Type B pancreatic cell (in vitro differentiated cells): ENCODE data around the gene ELL2. TPM values are rescaled to one million over a fixed set of nuclear protein-coding genes. Genes with fewer than 3 reads are reported as not detected.
"Not testable (repeated sequence)": the region's sequence is repeated elsewhere in the genome, so short reads cannot be mapped to it uniquely, and the experiment has no call there.

ENCODE experiments used
- DNase-seq: peaks from one replicate; pipeline ENCODE4 v3.0.0; 2021; ENCODE audit warnings: mixed read lengths; ENCODE audit not compliant: unreplicated experiment; ENCODE audit errors: extremely low spot score
- H3K27ac Mint-ChIP-seq: 2 replicates; pipeline ENCODE4 v1.8.0; 2021; ENCODE audit warnings: mild to moderate bottlenecking, mixed read lengths
- H3K27me3 Mint-ChIP-seq: 2 replicates; pipeline ENCODE4 v1.8.0; 2021; ENCODE audit warnings: mixed read lengths
- H3K36me3 Mint-ChIP-seq: 2 replicates; pipeline ENCODE4 v1.8.0; 2021; ENCODE audit warnings: mixed read lengths
- H3K4me1 Mint-ChIP-seq: one replicate; pipeline ENCODE4 v1.8.0; 2021; ENCODE audit warnings: mixed read lengths; ENCODE audit not compliant: unreplicated experiment
- H3K4me3 Mint-ChIP-seq: 2 replicates; pipeline ENCODE4 v1.8.0; 2021; ENCODE audit warnings: mild to moderate bottlenecking, mixed read lengths
- H3K9me3 Mint-ChIP-seq: 2 replicates; pipeline ENCODE4 v1.8.0; 2021; ENCODE audit warnings: mixed read lengths
- CTCF ChIP-seq: fragments of 200-600 bp; sonication (generic); conservative IDR thresholded peaks from 2 replicates; pipeline ENCODE4 v1.5.0; 2021; ENCODE audit warnings: antibody characterized with exemption, mild to moderate bottlenecking
- total RNA-seq: library from RNA; stranded (reverse); gene quantifications from 2 replicates; pipeline ENCODE4 v1.2.1, GENCODE V29; 2021; ENCODE audit warnings: low replicate concordance

ELL2 gene
- total RNA-seq, 1 donor from 2014 or later: 33.9 TPM

GRCh38 chr5:95928724-95929253 is 32.9 kb downstream of the ELL2 start:
- no peak for DNase-seq
- Mint-ChIP-seq H3K36me3 (no peaks in the 10 kb centered on the region), H3K9me3 (no peaks in the 10 kb centered on the region), H3K4me1 (peaks cover 20% of the 10 kb centered on the region), H3K27me3 (no peaks in the 10 kb centered on the region), H3K4me3 (peak overlapping the region; percentile 12), H3K27ac (peak overlapping the region; percentile 27)
- TF ChIP-seq CTCF: no peak

- H3K27me3 Mint-ChIP-seq: no peaks in the 10 kb centered on the region
- no peaks in the 10 kb centered on the region for H3K9me3 Mint-ChIP-seq
- no peak for TF ChIP-seq CTCF
- peaks cover 20% of the 10 kb centered on the region for H3K4me1 Mint-ChIP-seq
- peak overlapping the region; percentile 12 for H3K4me3 Mint-ChIP-seq
- peak overlapping the region; percentile 27 for H3K27ac Mint-ChIP-seq
- no peaks in the 10 kb centered on the region for H3K36me3 Mint-ChIP-seq
- no peak for DNase-seq
Measured at GRCh38 chr5:95927927-95928723, 33.5 kb downstream of the ELL2 start.

- H3K27ac Mint-ChIP-seq, H3K4me3 Mint-ChIP-seq, H3K9me3 Mint-ChIP-seq, DNase-seq, H3K36me3 Mint-ChIP-seq, H3K27me3 Mint-ChIP-seq: not testable (repeated sequence)
- H3K4me1 Mint-ChIP-seq: peaks cover 20% of the 10 kb centered on the region
Measured at GRCh38 chr5:95927300-95927699, 34.4 kb downstream of the ELL2 start.

- H3K4me3 Mint-ChIP-seq: no peak overlapping the region
- no peaks in the 10 kb centered on the region for H3K27me3 Mint-ChIP-seq
- H3K9me3 Mint-ChIP-seq: no peaks in the 10 kb centered on the region
- H3K36me3 Mint-ChIP-seq: no peaks in the 10 kb centered on the region
- no peak overlapping the region for H3K27ac Mint-ChIP-seq
- peaks cover 20% of the 10 kb centered on the region for H3K4me1 Mint-ChIP-seq
- no peak for DNase-seq
- TF ChIP-seq CTCF: no peak
Measured at GRCh38 chr5:95925939-95926338, 35.7 kb downstream of the ELL2 start.

GRCh38 chr5:95925378-95925744 is 36.3 kb downstream of the ELL2 start:
- Mint-ChIP-seq H3K4me1 (peaks cover 20% of the 10 kb centered on the region), H3K27ac (peak overlapping the region; percentile 15), H3K4me3 (no peak overlapping the region), H3K36me3 (no peaks in the 10 kb centered on the region), H3K27me3 (no peaks in the 10 kb centered on the region), H3K9me3 (no peaks in the 10 kb centered on the region)
- no peak for DNase-seq
- no peak for TF ChIP-seq CTCF

- H3K4me1 Mint-ChIP-seq: peaks cover 20% of the 10 kb centered on the region
- H3K27me3 Mint-ChIP-seq: no peaks in the 10 kb centered on the region
- no peak overlapping the region for H3K4me3 Mint-ChIP-seq
- H3K9me3 Mint-ChIP-seq: no peaks in the 10 kb centered on the region
- peak overlapping the region; percentile 15 for H3K27ac Mint-ChIP-seq
- no peak for TF ChIP-seq CTCF
- no peaks in the 10 kb centered on the region for H3K36me3 Mint-ChIP-seq
- no peak for DNase-seq
Measured at GRCh38 chr5:95924720-95925377, 36.8 kb downstream of the ELL2 start.
